HUES6 (cell line): Measurements from ENCODE around the gene SGK1.
"Not testable (repeated sequence)": the region's sequence is repeated elsewhere in the genome, so short reads cannot be mapped to it uniquely, and the experiment has no call there.

Source experiments
- H3K27ac ChIP-seq: 2 replicates; pipeline ENCODE4 v1.7.0; 2013; ENCODE audit warnings: low read depth, mild to moderate bottlenecking, low read length, inconsistent platforms
- H3K27me3 ChIP-seq: 2 replicates; pipeline ENCODE4 v1.6.1; 2013; ENCODE audit warnings: low read length; ENCODE audit not compliant: control insufficient read depth, insufficient read depth
- H3K36me3 ChIP-seq: 2 replicates; pipeline ENCODE4 v1.6.1; 2013; ENCODE audit warnings: low read length; ENCODE audit not compliant: control insufficient read depth, insufficient read depth
- H3K4me1 ChIP-seq: 2 replicates; pipeline ENCODE4 v1.6.1; 2013; ENCODE audit warnings: low read length; ENCODE audit not compliant: control insufficient read depth, insufficient read depth
- H3K4me3 ChIP-seq: 2 replicates; pipeline ENCODE4 v1.5.1; 2013; ENCODE audit warnings: low read depth, low read length
- H3K9ac ChIP-seq: one replicate; pipeline ENCODE4 v1.6.1; 2013; ENCODE audit warnings: mild to moderate bottlenecking, low read length
- H3K9me3 ChIP-seq: 2 replicates; pipeline ENCODE4 v1.6.1; 2013; ENCODE audit warnings: low read depth, low read length; ENCODE audit not compliant: control insufficient read depth, insufficient read depth

The SGK1 gene

GRCh38 chr6:134240665-134241431 is 77.1 kb downstream of the SGK1 start:
- no peaks in the 10 kb centered on the region for H3K9me3 ChIP-seq
- no peak overlapping the region for H3K27ac ChIP-seq
- no peaks in the 10 kb centered on the region for H3K4me1 ChIP-seq
- no peak overlapping the region for H3K4me3 ChIP-seq
- H3K36me3 ChIP-seq: no peaks in the 10 kb centered on the region
- H3K9ac ChIP-seq: no peak overlapping the region
- H3K27me3 ChIP-seq: no peaks in the 10 kb centered on the region

DNA sequence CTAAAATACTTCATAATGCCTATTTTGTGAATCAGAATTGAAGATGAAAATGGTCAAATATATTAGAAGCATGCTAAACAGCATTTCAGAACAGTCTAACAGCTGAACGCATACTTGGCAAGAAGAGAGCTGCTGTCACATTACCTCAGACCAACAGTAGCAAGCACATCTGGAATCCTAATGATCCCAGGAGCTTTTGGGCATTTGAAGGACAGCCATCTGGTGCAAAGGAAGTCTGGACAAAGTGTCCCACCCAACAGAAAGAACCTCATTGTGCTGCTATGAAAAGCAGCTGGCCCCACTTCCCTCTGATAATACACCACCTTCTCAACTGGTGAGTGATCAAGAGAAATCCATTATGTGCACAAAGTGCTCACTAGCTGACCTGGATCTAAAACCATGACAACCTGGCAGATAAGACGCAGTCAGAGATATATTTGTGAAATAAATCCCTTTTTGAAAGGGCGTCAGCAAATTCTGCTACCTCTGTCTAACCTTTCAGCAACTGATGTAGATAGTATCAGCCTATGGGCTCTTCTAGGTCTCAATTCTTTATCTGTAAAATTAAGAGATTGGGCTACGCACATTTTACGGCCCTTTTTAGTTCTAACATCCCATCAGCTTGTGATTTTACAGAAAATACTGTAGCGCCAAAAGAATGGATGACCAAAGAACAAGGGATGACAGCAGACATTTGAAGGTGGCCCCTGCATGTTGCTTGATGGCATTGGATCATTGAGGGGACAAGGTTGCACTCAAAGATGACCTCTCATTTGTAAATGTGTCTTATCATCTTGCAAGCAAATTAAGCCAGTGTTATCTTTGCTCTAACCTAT is 78.7 kb downstream of the SGK1 start:
- no peak overlapping the region for H3K27ac ChIP-seq
- no peak overlapping the region for H3K4me3 ChIP-seq
- no peak overlapping the region for H3K9ac ChIP-seq
- no peaks in the 10 kb centered on the region for H3K4me1 ChIP-seq
- no peaks in the 10 kb centered on the region for H3K36me3 ChIP-seq
- no peaks in the 10 kb centered on the region for H3K27me3 ChIP-seq
- no peaks in the 10 kb centered on the region for H3K9me3 ChIP-seq

GRCh38 chr6:134238006-134238405 is 79.9 kb downstream of the SGK1 start:
- no peaks in the 10 kb centered on the region for H3K9me3 ChIP-seq
- no peak overlapping the region for H3K4me3 ChIP-seq
- H3K4me1 ChIP-seq: no peaks in the 10 kb centered on the region
- no peaks in the 10 kb centered on the region for H3K27me3 ChIP-seq
- H3K36me3 ChIP-seq: no peaks in the 10 kb centered on the region
- no peak overlapping the region for H3K9ac ChIP-seq
- no peak overlapping the region for H3K27ac ChIP-seq

- no peaks in the 10 kb centered on the region for H3K27me3 ChIP-seq
- H3K27ac ChIP-seq: no peak overlapping the region
- no peaks in the 10 kb centered on the region for H3K36me3 ChIP-seq
- no peaks in the 10 kb centered on the region for H3K4me1 ChIP-seq
- H3K4me3 ChIP-seq: no peak overlapping the region
- H3K9ac ChIP-seq: no peak overlapping the region
- H3K9me3 ChIP-seq: no peaks in the 10 kb centered on the region
Observed at GRCh38 chr6:134235937-134236751, 81.8 kb downstream of the SGK1 start.

DNA sequence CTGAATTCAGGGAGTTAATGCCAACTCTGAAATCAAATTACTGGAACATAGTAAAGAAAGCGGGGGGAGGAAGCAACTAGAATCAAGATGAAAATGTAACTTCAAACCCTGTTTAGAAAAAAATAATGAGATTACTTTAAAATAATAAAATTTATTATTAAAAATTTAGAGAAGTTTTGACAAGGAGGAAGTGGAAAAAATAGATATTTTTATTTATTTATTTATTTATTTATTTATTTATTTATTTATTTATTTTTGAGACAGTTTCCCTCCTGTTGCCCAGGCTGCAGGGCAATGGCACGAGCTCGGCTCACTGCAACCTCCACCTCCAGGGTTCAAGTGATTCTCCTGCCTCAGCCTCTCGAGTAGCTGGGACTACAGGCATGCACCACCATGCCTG is 82.6 kb downstream of the SGK1 start:
- not testable (repeated sequence) for H3K9ac ChIP-seq, H3K36me3 ChIP-seq, H3K4me1 ChIP-seq, H3K4me3 ChIP-seq, H3K27ac ChIP-seq, H3K27me3 ChIP-seq, H3K9me3 ChIP-seq

DNA sequence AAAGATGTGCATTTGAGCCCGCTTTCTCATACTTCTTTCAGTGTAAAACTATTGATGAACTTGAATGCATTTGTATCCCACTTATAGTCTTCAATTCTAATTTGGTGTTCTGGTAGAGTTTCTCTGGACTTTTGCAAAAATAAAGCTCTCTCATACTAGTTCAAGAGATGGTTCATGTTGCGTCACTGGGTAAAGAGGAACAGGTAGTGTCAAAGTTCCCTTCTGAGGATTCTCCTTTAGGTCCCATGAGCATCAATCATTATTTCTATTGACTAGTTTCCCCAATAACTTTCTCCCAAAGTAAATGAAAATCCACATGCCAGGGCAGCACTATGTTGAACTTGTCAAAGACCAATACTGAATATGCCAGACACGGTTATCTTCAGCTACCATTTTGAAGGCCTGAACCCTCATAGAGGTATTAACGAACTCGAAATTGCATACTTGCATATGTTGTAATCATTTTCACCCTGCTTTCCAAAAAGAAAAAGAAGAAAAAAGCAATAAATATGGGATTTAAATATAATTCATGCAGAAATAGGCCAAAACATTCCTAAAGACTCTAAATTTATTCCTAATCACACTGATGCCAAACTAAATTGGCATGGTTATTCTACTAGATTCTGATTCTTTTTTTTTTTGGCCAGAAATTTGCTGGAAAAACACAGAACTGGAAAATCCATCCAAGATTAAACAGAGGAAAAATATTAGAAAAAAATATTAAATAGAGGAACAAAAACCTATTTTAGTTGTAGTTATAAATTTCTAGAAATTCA is 84.5 kb downstream of the SGK1 start:
- Histone ChIP-seq H3K4me3 (no peak overlapping the region), H3K36me3 (no peaks in the 10 kb centered on the region), H3K9me3 (no peaks in the 10 kb centered on the region), H3K27me3 (no peaks in the 10 kb centered on the region), H3K9ac (no peak overlapping the region), H3K27ac (no peak overlapping the region), H3K4me1 (peaks cover 11% of the 10 kb centered on the region; the same call in 1 of the 2 replicates)

- H3K9me3 ChIP-seq: no peaks in the 10 kb centered on the region
- H3K27ac ChIP-seq: no peak overlapping the region
- H3K4me3 ChIP-seq: no peak overlapping the region
- no peak overlapping the region for H3K9ac ChIP-seq
- peaks cover 11% of the 10 kb centered on the region; the same call in 1 of the 2 replicates for H3K4me1 ChIP-seq
- H3K27me3 ChIP-seq: no peaks in the 10 kb centered on the region
- no peaks in the 10 kb centered on the region for H3K36me3 ChIP-seq
Observed at GRCh38 chr6:134230940-134231339, 87.0 kb downstream of the SGK1 start.

DNA sequence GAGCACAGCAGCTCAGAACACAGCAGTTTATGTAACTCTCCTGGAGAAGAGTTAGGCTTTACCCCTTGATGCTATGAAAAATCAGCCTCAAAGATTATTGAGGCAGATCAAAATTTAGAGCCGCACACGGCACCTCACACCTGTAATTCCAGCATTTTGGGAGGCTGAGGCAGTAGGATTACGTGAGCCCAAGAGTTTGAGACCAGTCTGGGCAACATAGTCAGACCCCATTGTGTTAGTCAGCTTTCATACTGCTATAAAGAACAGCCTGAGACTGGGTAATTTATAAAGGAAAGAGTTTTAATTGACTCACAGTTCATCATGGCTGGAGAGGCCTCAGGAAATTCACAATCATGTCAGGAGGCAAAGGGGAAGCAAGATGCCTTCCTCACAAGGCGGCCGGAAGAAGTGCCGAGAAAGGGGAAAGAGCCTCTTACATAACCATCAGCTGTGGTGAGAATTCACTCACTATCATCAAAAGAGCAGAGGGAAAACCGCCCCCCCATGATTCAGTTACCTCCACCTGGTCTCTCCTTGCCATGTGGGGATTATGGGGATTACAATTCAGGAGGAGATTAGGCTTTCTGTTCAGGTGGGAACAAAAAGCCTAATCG is 87.7 kb downstream of the SGK1 start:
- no peaks in the 10 kb centered on the region for H3K36me3 ChIP-seq
- no peaks in the 10 kb centered on the region for H3K9me3 ChIP-seq
- H3K9ac ChIP-seq: no peak overlapping the region
- no peaks in the 10 kb centered on the region for H3K27me3 ChIP-seq
- H3K27ac ChIP-seq: no peak overlapping the region
- H3K4me3 ChIP-seq: no peak overlapping the region
- peaks cover 11% of the 10 kb centered on the region; the same call in 1 of the 2 replicates for H3K4me1 ChIP-seq

GRCh38 chr6:134229520-134229919 is 88.4 kb downstream of the SGK1 start:
- Histone ChIP-seq H3K4me3 (no peak overlapping the region), H3K27me3 (no peaks in the 10 kb centered on the region), H3K36me3 (no peaks in the 10 kb centered on the region), H3K9me3 (no peaks in the 10 kb centered on the region), H3K4me1 (peaks cover 11% of the 10 kb centered on the region; the same call in 1 of the 2 replicates), H3K27ac (no peak overlapping the region), H3K9ac (no peak overlapping the region)

GRCh38 chr6:134223796-134224420 is 94.0 kb downstream of the SGK1 start:
- no peak overlapping the region for H3K27ac ChIP-seq
- H3K9me3 ChIP-seq: no peaks in the 10 kb centered on the region
- H3K4me1 ChIP-seq: no peaks in the 10 kb centered on the region
- H3K9ac ChIP-seq: no peak overlapping the region
- H3K36me3 ChIP-seq: no peaks in the 10 kb centered on the region
- H3K4me3 ChIP-seq: no peak overlapping the region
- no peaks in the 10 kb centered on the region for H3K27me3 ChIP-seq
